Activated CD8-positive, alpha-beta memory T cell treated with anti-CD3 and anti-CD28 coated beads, Interleukin-2, amount 10 ng/mL, durations not matched to agents 7 days and 5 days (primary cell): ENCODE results near the gene ARID4B. TPM values are rescaled to one million over a fixed set of nuclear protein-coding genes. Genes with fewer than 3 reads are reported as not detected.

ENCODE experiments used
- ATAC-seq: fragments of 150-1000 bp; cut with Tn5 transposase; one replicate; pipeline ENCODE4 v1.10.0; 2021; ENCODE audit warnings: moderate library complexity
- CTCF ChIA-PET: fragments of 350-600 bp; sonication (Branson Sonifier 250); formaldehyde crosslinking; loops from one replicate; lab custom pipeline; 2021; ENCODE audit warnings: antibody characterized with exemption; lab: Charles Lee
- DNase-seq: peaks from one replicate; pipeline ENCODE4 v3.0.0-alpha.2; 2020
- H3K27ac Mint-ChIP-seq: one replicate; pipeline ENCODE4 v1.8.0; 2021; ENCODE audit warnings: mild to moderate bottlenecking, mixed read lengths
- H3K27me3 Mint-ChIP-seq: one replicate; pipeline ENCODE4 v1.8.0; 2021; ENCODE audit warnings: mixed read lengths
- H3K36me3 Mint-ChIP-seq: one replicate; pipeline ENCODE4 v1.8.0; 2021; ENCODE audit warnings: mild to moderate bottlenecking, mixed read lengths
- H3K4me1 Mint-ChIP-seq: one replicate; pipeline ENCODE4 v1.8.0; 2021; ENCODE audit warnings: mixed read lengths
- H3K4me3 Mint-ChIP-seq: one replicate; pipeline ENCODE4 v1.8.0; 2021; ENCODE audit warnings: mild to moderate bottlenecking, moderate library complexity, mixed read lengths
- H3K9me3 Mint-ChIP-seq: one replicate; pipeline ENCODE4 v1.8.0; 2022; ENCODE audit warnings: low read depth, mixed read lengths
- microRNA-seq: library from miRNA; unstranded; fragments of <30 nt; microRNA quantifications from one replicate; pipeline ENCODE4 v1.2.0, GENCODE V29; 2022
- total RNA-seq, 2 experiments: library from RNA; stranded (reverse); gene quantifications; one replicate each; pipeline ENCODE4 v1.2.3, GENCODE V29; 2021

The ARID4B gene
- total RNA-seq, 2 experiments from 2014 or later, result 43.3 to 61.0 TPM

- Mint-ChIP-seq H3K4me3 (peak overlapping the region; percentile 36), H3K36me3 (peaks cover 45% of the 10 kb centered on the region), H3K27me3 (no peaks in the 10 kb centered on the region), H3K9me3 (no peaks in the 10 kb centered on the region), H3K27ac (peak overlapping the region; percentile 78), H3K4me1 (peaks cover 28% of the 10 kb centered on the region)
- ATAC-seq (no peak), DNase-seq (no peak)
- CTCF ChIA-PET, result interaction anchor here (0.7 to 1.3 kb wide), 4 partner anchors 32 to 711 kb away, joined by 3 to 4 read pairs (median 3); no protein-coding TSS in a partner anchor
These were observed 198.0 kb downstream of the ARID4B start for GRCh38 chr1:235129774-235130570.

GRCh38 chr1:235128456-235129328 is 199.3 kb downstream of the ARID4B start, which contains the start of gene TOMM20:
Gene TOMM20, minus strand, starts transcription at chr1:235128837. Its CDS starts 122 bp downstream, at chr1:235128715.
- H3K9me3 Mint-ChIP-seq, result no peaks in the 10 kb centered on the region
- H3K27me3 Mint-ChIP-seq, result no peaks in the 10 kb centered on the region
- CTCF ChIA-PET, result interaction anchor here (0.6 to 5.5 kb wide), 9 partner anchors 8 to 288 kb away, joined by 3 to 38 read pairs (median 3); partner anchors contain the start of genes ARID4B and GGPS1
- peaks cover 44% of the 10 kb centered on the region for H3K36me3 Mint-ChIP-seq
- H3K27ac Mint-ChIP-seq, result peak within 1 kb of the TSS; percentile 98
- H3K4me3 Mint-ChIP-seq, result peak within 1 kb of the TSS; percentile 88
- DNase-seq, result peak; percentile 97
- ATAC-seq, result peak; percentile 94
- peaks cover 38% of the 10 kb centered on the region for H3K4me1 Mint-ChIP-seq

DNA sequence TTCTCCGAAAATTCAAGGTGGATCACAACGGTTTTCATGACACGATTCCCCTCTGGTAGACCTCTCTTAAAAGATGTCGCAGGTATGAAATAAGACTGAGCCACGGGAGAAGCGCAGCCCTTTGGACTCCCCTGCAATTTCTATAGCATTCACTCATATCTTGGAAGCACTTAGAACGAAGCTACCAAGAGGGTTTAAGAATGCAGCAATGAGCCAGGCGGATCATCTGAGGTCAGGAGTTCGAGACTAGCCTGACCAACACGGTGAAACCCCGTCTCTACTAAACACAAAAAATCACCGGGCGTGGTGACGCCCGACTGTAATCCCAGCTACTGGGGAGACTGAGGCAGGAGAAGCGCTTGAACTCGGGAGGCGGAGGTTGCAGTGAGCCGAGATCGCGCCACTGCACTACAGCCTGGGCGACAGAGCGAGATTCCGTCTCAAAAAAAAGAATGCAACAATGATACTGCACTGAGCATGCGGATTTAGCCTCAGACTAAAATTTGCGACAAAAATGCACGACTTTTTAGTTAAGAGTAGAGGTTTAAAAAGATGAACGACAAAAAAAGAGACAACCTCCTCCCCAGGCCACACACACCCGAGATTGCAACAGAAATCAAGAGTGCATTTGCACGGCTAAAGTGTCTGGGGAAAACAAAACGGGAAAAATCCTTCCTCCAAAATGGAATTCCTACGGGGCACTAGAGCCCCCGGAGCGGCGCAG is 200.1 kb downstream of the ARID4B start:
- H3K4me1 Mint-ChIP-seq, result peaks cover 40% of the 10 kb centered on the region
- no peaks in the 10 kb centered on the region for H3K9me3 Mint-ChIP-seq
- DNase-seq (no peak), ATAC-seq (no peak)
- CTCF ChIA-PET, result interaction anchor here (0.6 to 5.5 kb wide), 8 partner anchors 9 to 844 kb away, joined by 3 to 38 read pairs (median 3); no protein-coding TSS in a partner anchor
- H3K36me3 Mint-ChIP-seq, result peaks cover 43% of the 10 kb centered on the region
- peak overlapping the region; percentile 88 for H3K4me3 Mint-ChIP-seq
- H3K27ac Mint-ChIP-seq, result peak overlapping the region; percentile 98
- H3K27me3 Mint-ChIP-seq, result no peaks in the 10 kb centered on the region

DNA sequence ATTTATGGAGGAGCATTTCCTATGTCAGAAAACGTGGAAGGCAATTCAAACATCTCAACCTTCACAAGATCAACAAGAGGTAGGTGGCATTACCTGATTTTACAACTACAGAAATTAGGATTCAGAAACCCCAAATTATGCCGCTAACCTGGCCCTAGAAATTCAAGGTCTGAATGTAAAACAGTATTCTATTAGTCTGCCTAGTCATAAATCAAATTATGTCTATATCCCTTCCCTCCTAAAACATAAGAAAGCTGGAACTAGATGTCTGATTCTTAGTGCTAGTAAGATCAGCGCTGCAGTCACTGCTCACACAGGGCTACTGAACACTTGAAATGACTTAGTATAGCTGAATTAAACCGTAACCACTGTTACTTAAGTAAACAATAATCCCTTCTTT is 200.8 kb downstream of the ARID4B start:
- no peaks in the 10 kb centered on the region for H3K9me3 Mint-ChIP-seq
- CTCF ChIA-PET, result interaction anchor here (0.6 to 5.5 kb wide), 7 partner anchors 10 to 845 kb away, joined by 3 to 38 read pairs (median 3); no protein-coding TSS in a partner anchor
- H3K27me3 Mint-ChIP-seq, result no peaks in the 10 kb centered on the region
- peaks cover 43% of the 10 kb centered on the region for H3K4me1 Mint-ChIP-seq
- ATAC-seq (no peak), DNase-seq (no peak)
- H3K27ac Mint-ChIP-seq, result peak overlapping the region; percentile 98
- H3K4me3 Mint-ChIP-seq, result peak overlapping the region; percentile 88
- peaks cover 42% of the 10 kb centered on the region for H3K36me3 Mint-ChIP-seq

DNA sequence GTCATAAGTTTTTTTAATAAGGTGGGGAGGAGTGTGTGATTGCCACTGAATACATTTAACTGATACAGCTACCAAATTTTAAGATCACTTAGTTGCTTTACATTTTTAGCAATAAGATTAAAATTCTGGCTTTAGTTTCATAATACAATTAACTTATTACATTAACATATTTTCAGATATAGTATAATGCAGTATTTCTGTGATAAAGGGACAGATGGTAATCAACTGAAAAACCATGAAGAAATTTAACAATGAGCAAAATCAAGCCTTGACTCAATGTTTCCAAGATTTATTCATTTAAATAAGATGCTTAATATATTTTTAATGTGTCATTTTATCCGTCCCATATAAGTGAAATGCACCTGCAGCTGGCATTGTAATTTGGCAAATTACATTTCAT is 203.3 kb downstream of the ARID4B start:
- H3K36me3 Mint-ChIP-seq, result peaks cover 42% of the 10 kb centered on the region
- H3K9me3 Mint-ChIP-seq, result no peaks in the 10 kb centered on the region
- H3K4me3 Mint-ChIP-seq, result peak overlapping the region; percentile 30
- H3K27ac Mint-ChIP-seq, result peak overlapping the region; percentile 80
- H3K27me3 Mint-ChIP-seq, result no peaks in the 10 kb centered on the region
- ATAC-seq, result no peak
- CTCF ChIA-PET, result interaction anchor here (5.5 kb wide), 1 partner anchor 18 kb away, joined by 38 read pairs; no protein-coding TSS in a partner anchor
- peaks cover 45% of the 10 kb centered on the region for H3K4me1 Mint-ChIP-seq
- DNase-seq, result no peak

- ATAC-seq (no peak), DNase-seq (no peak)
- peak overlapping the region; percentile 21 for H3K4me3 Mint-ChIP-seq
- H3K36me3 Mint-ChIP-seq, result peaks cover 48% of the 10 kb centered on the region
- H3K4me1 Mint-ChIP-seq, result peaks cover 43% of the 10 kb centered on the region
- no peaks in the 10 kb centered on the region for H3K9me3 Mint-ChIP-seq
- H3K27ac Mint-ChIP-seq, result peak overlapping the region; percentile 80
- no peaks in the 10 kb centered on the region for H3K27me3 Mint-ChIP-seq
- CTCF ChIA-PET, result interaction anchor here (5.5 kb wide), 1 partner anchor 18 kb away, joined by 38 read pairs; no protein-coding TSS in a partner anchor
These were observed 203.9 kb downstream of the ARID4B start for GRCh38 chr1:235124111-235124510.

DNA sequence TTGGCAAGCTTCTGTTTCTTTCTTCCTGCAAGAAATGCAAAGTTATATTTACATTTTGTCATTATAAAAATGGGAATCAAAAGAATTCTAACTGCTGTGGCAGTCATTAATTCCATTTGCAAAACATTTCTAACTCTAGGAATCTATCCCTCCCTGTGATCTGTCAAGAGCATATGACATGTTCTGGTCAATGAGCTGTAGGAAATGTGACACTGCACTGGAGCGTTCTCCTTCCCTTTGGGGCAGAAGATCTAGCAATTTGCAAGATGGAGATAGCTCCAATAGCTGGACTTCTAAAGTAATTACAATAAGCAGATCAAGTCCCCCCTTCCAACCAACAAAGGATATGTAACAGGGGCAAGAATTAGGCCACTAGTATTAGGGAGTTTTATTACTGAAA is 205.6 kb downstream of the ARID4B start:
- CTCF ChIA-PET, result interaction anchor here (1.2 to 2.0 kb wide), 4 partner anchors 9 to 294 kb away, joined by 3 to 9 read pairs (median 4); no protein-coding TSS in a partner anchor
- peaks cover 60% of the 10 kb centered on the region for H3K36me3 Mint-ChIP-seq
- no peak overlapping the region for H3K4me3 Mint-ChIP-seq
- H3K27me3 Mint-ChIP-seq, result no peaks in the 10 kb centered on the region
- peak overlapping the region; percentile 53 for H3K27ac Mint-ChIP-seq
- ATAC-seq, result no peak
- peaks cover 43% of the 10 kb centered on the region for H3K4me1 Mint-ChIP-seq
- no peaks in the 10 kb centered on the region for H3K9me3 Mint-ChIP-seq
- no peak for DNase-seq

Small RNA genes within 50 kb of the gene (microRNA-seq; reads per million reads assigned to microRNA genes)
- gene MIR4753, result 5.5 reads per million, percentile 15 among the genes with 10 or more reads in this experiment

Other genes starting within 250 kb of the ARID4B start
- gene TOMM20, start 199.3 kb downstream of the ARID4B start, total RNA-seq, result 10 to 100 TPM; 71.1 to 76.7 TPM
- gene RBM34, start 166.9 kb downstream of the ARID4B start, total RNA-seq, result 100 to 1,000 TPM; 111 to 116 TPM
- 10 to 100 TPM; 22.7 to 23.9 TPM for gene GGPS1, start 391 bp upstream of the ARID4B start, total RNA-seq
- 10 to 100 TPM; 27.4 to 30.2 TPM for gene TBCE, start 39.2 kb upstream of the ARID4B start, total RNA-seq
- gene B3GALNT2, start 176.3 kb upstream of the ARID4B start, total RNA-seq, result 10 to 100 TPM; 13.5 to 14.6 TPM